Measurements from ENCODE around the gene PDE4D. TPM values are rescaled to one million over a fixed set of nuclear protein-coding genes. Genes with fewer than 3 reads are reported as not detected.

PDE4D gene
- total RNA-seq, 1 donor from 2014 or later = 44.8 TPM

- intact Hi-C loops (cut with DNase I) = no loop called here
- H3K4me1 ChIP-seq = no peaks in the 10 kb centered on the region
- no peaks in the 10 kb centered on the region for H3K36me3 ChIP-seq
- DNase-seq (ENCODE audit: low spot score in 2 of 2) = no peak
- H3K27ac ChIP-seq = no peak overlapping the region
- H3K27me3 ChIP-seq = no peaks in the 10 kb centered on the region
- TF ChIP-seq, protein P1, sequence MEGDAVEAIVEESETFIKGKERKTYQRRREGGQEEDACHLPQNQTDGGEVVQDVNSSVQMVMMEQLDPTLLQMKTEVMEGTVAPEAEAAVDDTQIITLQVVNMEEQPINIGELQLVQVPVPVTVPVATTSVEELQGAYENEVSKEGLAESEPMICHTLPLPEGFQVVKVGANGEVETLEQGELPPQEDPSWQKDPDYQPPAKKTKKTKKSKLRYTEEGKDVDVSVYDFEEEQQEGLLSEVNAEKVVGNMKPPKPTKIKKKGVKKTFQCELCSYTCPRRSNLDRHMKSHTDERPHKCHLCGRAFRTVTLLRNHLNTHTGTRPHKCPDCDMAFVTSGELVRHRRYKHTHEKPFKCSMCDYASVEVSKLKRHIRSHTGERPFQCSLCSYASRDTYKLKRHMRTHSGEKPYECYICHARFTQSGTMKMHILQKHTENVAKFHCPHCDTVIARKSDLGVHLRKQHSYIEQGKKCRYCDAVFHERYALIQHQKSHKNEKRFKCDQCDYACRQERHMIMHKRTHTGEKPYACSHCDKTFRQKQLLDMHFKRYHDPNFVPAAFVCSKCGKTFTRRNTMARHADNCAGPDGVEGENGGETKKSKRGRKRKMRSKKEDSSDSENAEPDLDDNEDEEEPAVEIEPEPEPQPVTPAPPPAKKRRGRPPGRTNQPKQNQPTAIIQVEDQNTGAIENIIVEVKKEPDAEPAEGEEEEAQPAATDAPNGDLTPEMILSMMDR (IDR thresholded peaks at IDR 0.05) = no peak
- no peaks in the 10 kb centered on the region for H3K9me3 ChIP-seq
- H3K4me3 ChIP-seq = no peak overlapping the region
Observed at GRCh38 chr5:59605915-59606314, 287.6 kb downstream of the PDE4D start.

DNA sequence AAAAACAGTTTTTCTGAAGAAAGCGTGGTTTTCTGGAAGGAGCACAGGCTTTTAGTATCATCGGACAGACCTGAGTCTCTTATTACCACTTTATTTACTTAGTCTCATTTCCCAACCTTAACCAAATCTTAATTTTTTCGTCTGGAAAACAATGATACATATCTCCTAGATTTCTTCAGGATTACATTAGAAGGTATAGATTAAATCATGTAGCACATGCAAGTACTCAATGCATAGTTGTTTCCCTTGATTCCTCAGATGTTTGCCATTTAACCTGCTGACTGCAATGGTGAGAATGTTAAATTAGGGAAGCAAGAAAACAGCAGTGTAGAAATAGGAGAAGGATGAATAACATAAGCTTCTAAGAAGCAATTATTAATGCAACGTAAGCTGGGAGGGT, 289.4 kb downstream of the PDE4D start:
- TF ChIP-seq, protein P1 (IDR thresholded peaks at IDR 0.05) = no peak
- Histone ChIP-seq H3K27ac (no peak overlapping the region), H3K9me3 (no peaks in the 10 kb centered on the region), H3K4me1 (no peaks in the 10 kb centered on the region), H3K27me3 (no peaks in the 10 kb centered on the region), H3K36me3 (no peaks in the 10 kb centered on the region), H3K4me3 (no peak overlapping the region)
- DNase-seq (ENCODE audit: low spot score in 2 of 2) = no peak
- intact Hi-C loops (cut with DNase I) = no loop called here

GRCh38 chr5:59600998-59601397, 292.5 kb downstream of the PDE4D start:
- Histone ChIP-seq H3K9me3 (no peaks in the 10 kb centered on the region), H3K36me3 (no peaks in the 10 kb centered on the region), H3K27ac (no peak overlapping the region), H3K27me3 (no peaks in the 10 kb centered on the region), H3K4me3 (no peak overlapping the region), H3K4me1 (peaks cover 0 to 3% of the 10 kb centered on the region in 2 donors)
- no peak for DNase-seq (ENCODE audit: low spot score in 2 of 2)
- intact Hi-C loops (cut with DNase I) = no loop called here
- TF ChIP-seq, protein P1 (IDR thresholded peaks at IDR 0.05) = no peak

DNA sequence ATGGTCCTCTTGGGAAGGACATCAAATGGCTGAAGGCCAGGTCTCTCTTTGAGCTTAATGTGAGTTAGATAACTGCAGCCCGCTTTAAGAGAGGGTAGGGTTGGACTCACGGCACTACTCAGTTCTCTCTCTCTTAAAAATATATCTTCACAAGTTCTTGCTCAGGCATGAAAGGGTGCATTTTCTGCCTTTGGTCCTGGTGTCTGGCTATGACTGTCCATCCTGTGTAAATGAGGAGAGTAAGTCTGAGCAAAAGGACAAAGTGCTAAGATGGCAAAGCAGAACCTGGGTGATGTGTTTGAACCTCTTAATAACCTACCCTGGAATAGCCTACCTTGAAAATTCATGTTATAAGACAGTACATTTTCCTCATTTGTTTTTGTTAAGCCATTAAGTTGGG, 293.4 kb downstream of the PDE4D start:
- TF ChIP-seq, protein P1 (IDR thresholded peaks at IDR 0.05) = no peak
- Histone ChIP-seq H3K36me3 (no peaks in the 10 kb centered on the region), H3K27me3 (no peaks in the 10 kb centered on the region), H3K9me3 (no peaks in the 10 kb centered on the region), H3K27ac (no peak overlapping the region), H3K4me1 (peaks cover 0 to 3% of the 10 kb centered on the region in 2 donors), H3K4me3 (no peak overlapping the region)
- intact Hi-C loops (cut with DNase I) = no loop called here
- DNase-seq (ENCODE audit: low spot score in 2 of 2) = no peak

DNA sequence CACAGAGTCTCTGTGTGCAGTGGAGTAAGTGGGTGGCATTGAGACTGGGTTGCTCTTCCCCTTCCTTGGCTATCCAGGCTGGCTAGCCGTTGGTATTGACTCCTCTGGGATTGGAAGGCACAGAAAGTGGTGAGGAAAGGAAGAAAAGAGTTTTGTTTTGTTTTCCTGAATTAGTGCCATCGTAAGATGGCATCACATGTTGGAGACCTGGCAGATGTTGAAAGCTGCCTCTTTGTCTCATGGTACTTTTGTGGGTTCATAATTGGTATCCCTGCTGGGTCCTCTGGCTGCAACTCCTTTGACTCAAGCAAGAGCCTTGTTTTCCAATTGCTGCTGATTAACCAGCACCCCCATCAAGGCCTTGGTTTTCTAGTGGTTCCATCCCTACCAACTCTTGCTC, 293.8 kb downstream of the PDE4D start:
- H3K4me3 ChIP-seq = no peak overlapping the region
- no peak for DNase-seq (ENCODE audit: low spot score in 2 of 2)
- intact Hi-C loops (cut with DNase I) = no loop called here
- TF ChIP-seq, protein P1 (IDR thresholded peaks at IDR 0.05) = no peak
- no peak overlapping the region for H3K27ac ChIP-seq
- H3K4me1 ChIP-seq = peaks cover 0 to 3% of the 10 kb centered on the region in 2 donors
- H3K36me3 ChIP-seq = no peaks in the 10 kb centered on the region
- H3K27me3 ChIP-seq = no peaks in the 10 kb centered on the region
- H3K9me3 ChIP-seq = no peaks in the 10 kb centered on the region

- Histone ChIP-seq H3K27ac (peak overlapping the region in 1 of 2 donors; percentile 6), H3K4me3 (peak overlapping the region; percentile 14 to 50), H3K9me3 (no peaks in the 10 kb centered on the region)
Observed at GRCh38 chr5:59598547-59598874, 295.0 kb downstream of the PDE4D start.

More at GRCh38 chr5:59598547-59598874, 295.0 kb downstream of the PDE4D start:
- Histone ChIP-seq H3K36me3 (no peaks in the 10 kb centered on the region), H3K27me3 (no peaks in the 10 kb centered on the region), H3K4me1 (peaks cover 0 to 3% of the 10 kb centered on the region in 2 donors)
- intact Hi-C loops (cut with DNase I) = no loop called here
- TF ChIP-seq, protein P1 (IDR thresholded peaks at IDR 0.05) = no peak
- no peak for DNase-seq (ENCODE audit: low spot score in 2 of 2)
